ENCODE data around the gene PTPRO.

The PTPRO gene

GRCh38 chr12:15494329-15495046 lies 172.2 kb downstream of the PTPRO start:
- TF ChIP-seq CTCF (conservative IDR thresholded peaks at IDR 0.05; ENCODE audit: low read depth): no peak
- CTCF ChIA-PET: interaction anchor here (0.6 to 0.9 kb wide), 2 partner anchors 36 to 93 kb away, joined by 3 to 4 read pairs; no protein-coding TSS in a partner anchor
- H3K27ac ChIP-seq: no peak overlapping the region
- POLR2A ChIA-PET (ENCODE audit: low non-redundant PET): no interaction called here
- no peak for DNase-seq (ENCODE audit: low spot score)

GRCh38 chr12:15495746-15496145 lies 173.4 kb downstream of the PTPRO start:
- POLR2A ChIA-PET (ENCODE audit: low non-redundant PET): interaction anchor here (0.7 kb wide), 1 partner anchor 415 kb away, joined by 5 read pairs; the partner anchor contains the start of gene DERA
- CTCF ChIA-PET: interaction anchor here (0.6 kb wide), 2 partner anchors 89 to 139 kb away, joined by 4 read pairs; no protein-coding TSS in a partner anchor

GRCh38 chr12:15496738-15497137 lies 174.4 kb downstream of the PTPRO start:
- CTCF ChIA-PET: no interaction called here
- TF ChIP-seq CTCF (conservative IDR thresholded peaks at IDR 0.05; ENCODE audit: low read depth): no peak
- POLR2A ChIA-PET (ENCODE audit: low non-redundant PET): no interaction called here
- no peak for DNase-seq (ENCODE audit: low spot score)
- H3K27ac ChIP-seq: no peak overlapping the region

More at GRCh38 chr12:15495746-15496145, 173.4 kb downstream of the PTPRO start:
- TF ChIP-seq CTCF (conservative IDR thresholded peaks at IDR 0.05; ENCODE audit: low read depth): no peak
- H3K27ac ChIP-seq: no peak overlapping the region
- no peak for DNase-seq (ENCODE audit: low spot score)

- no peak overlapping the region for H3K27ac ChIP-seq
- POLR2A ChIA-PET (ENCODE audit: low non-redundant PET): no interaction called here
- DNase-seq (ENCODE audit: low spot score): no peak
- CTCF ChIA-PET: no interaction called here
- TF ChIP-seq CTCF (conservative IDR thresholded peaks at IDR 0.05; ENCODE audit: low read depth): no peak
Observed at GRCh38 chr12:15497671-15498292, 175.5 kb downstream of the PTPRO start.

- no peak overlapping the region for H3K27ac ChIP-seq
- no peak for TF ChIP-seq CTCF (conservative IDR thresholded peaks at IDR 0.05; ENCODE audit: low read depth)
- ChIA-PET POLR2A (ENCODE audit: low non-redundant PET) (no interaction called here), CTCF (no interaction called here)
- no peak for DNase-seq (ENCODE audit: low spot score)
Observed at GRCh38 chr12:15502211-15502610, 179.9 kb downstream of the PTPRO start.

GRCh38 chr12:15505616-15506015 lies 183.3 kb downstream of the PTPRO start:
- H3K27ac ChIP-seq: no peak overlapping the region
- ChIA-PET CTCF (no interaction called here), POLR2A (ENCODE audit: low non-redundant PET) (no interaction called here)
- DNase-seq (ENCODE audit: low spot score): no peak
- no peak for TF ChIP-seq CTCF (conservative IDR thresholded peaks at IDR 0.05; ENCODE audit: low read depth)
